ENCODE data around the gene SYNGR3. TPM values are rescaled to one million over a fixed set of nuclear protein-coding genes. Genes with fewer than 3 reads are reported as not detected.

The SYNGR3 gene
- total and polyA plus RNA-seq, 2 of the 13 experiments (the other 11 are each of a cell fraction or from before 2014, with no cell fraction given): 0.97 to 5.7 TPM

DNA sequence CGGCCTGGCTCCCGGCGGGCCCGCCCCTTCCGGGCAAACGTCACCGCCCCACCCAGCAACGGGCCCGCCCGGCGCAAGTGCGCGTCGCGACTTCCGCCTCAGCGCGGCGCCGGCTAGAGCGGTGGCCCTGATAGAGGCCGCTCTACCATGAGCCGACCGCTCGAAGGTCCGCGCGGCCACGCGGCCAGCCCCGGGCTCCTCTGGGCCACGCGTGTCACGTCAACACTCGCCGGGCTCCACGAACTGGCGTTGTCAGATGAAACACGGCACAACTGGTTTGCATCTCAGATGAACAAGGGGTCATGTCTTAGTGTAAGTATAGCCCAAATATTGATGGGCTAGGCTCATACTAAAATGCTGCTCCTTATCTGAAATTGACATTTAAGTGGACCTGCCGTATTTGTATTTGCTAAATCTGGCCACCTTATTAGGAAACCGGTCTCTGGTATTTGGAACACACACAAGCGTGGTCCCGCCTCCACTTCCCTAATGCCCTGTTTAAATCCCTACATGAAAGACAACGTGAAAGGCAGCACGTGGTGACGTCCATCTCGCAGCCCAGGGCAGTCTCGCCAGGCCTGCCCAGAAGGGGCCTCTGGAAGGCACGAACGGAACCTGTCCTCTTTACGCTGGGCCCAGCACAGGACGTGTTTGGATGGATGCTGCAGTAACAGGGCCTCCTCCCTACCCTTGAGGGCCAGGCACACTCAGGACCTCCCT lies 20.2 kb downstream of the SYNGR3 start, which contains the start of gene ZNF598 (continued):
- TF ChIP-seq ZNF570 (CRISPR knock-in tag; IDR thresholded peaks at IDR 0.05; ENCODE audit: borderline replicate concordance) (no peak), PLRG1 (conservative IDR thresholded peaks at IDR 0.05) (no peak), ZNF703 (CRISPR knock-in tag; IDR thresholded peaks at IDR 0.05; ENCODE audit: borderline replicate concordance) (no peak), ZNF431 (CRISPR knock-in tag; IDR thresholded peaks at IDR 0.05; ENCODE audit: borderline replicate concordance, low read depth) (no peak), PATZ1 (CRISPR knock-in tag; IDR thresholded peaks at IDR 0.05) (0 out of 2 replicates have a peak, but pooled peaks have one; percentile 22), NFYC (CRISPR knock-in tag; IDR thresholded peaks at IDR 0.05) (peak; percentile 17; the same call in 1 of the 2 replicates), ZNF318 (CRISPR knock-in tag; IDR thresholded peaks at IDR 0.05) (no peak), ZNF180 (CRISPR knock-in tag; IDR thresholded peaks at IDR 0.05; ENCODE audit: borderline replicate concordance, low read depth) (no peak), DPF2 (CRISPR knock-in tag; IDR thresholded peaks at IDR 0.05; ENCODE audit: borderline replicate concordance, low read depth) (no peak), ZNF850 (CRISPR knock-in tag; conservative IDR thresholded peaks at IDR 0.05) (no peak), CCDC6 (CRISPR knock-in tag; IDR thresholded peaks at IDR 0.05) (no peak), ZNF761 (CRISPR knock-in tag; conservative IDR thresholded peaks at IDR 0.05) (no peak; the same call in 1 of the 2 replicates), ZBTB7A (CRISPR knock-in tag; IDR thresholded peaks at IDR 0.05) (no peak), ELF1 (CRISPR knock-in tag; IDR thresholded peaks at IDR 0.05) (peak; percentile 81), KAT8 (CRISPR knock-in tag; IDR thresholded peaks at IDR 0.05) (peak; percentile 86)
- TF ChIP-seq, protein P1, sequence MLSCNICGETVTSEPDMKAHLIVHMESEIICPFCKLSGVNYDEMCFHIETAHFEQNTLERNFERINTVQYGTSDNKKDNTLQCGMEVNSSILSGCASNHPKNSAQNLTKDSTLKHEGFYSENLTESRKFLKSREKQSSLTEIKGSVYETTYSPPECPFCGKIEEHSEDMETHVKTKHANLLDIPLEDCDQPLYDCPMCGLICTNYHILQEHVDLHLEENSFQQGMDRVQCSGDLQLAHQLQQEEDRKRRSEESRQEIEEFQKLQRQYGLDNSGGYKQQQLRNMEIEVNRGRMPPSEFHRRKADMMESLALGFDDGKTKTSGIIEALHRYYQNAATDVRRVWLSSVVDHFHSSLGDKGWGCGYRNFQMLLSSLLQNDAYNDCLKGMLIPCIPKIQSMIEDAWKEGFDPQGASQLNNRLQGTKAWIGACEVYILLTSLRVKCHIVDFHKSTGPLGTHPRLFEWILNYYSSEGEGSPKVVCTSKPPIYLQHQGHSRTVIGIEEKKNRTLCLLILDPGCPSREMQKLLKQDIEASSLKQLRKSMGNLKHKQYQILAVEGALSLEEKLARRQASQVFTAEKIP (CRISPR knock-in tag; IDR thresholded peaks at IDR 0.05; ENCODE audit: borderline replicate concordance): no peak

Measured in HepG2 (cell line).